Endothelial cell of umbilical vein (primary cell): ENCODE measurements around the gene ZSWIM6. TPM values are rescaled to one million over a fixed set of nuclear protein-coding genes. Genes with fewer than 3 reads are reported as not detected.

ENCODE experiments used
- BruUV-seq: library from RNA; stranded (reverse); fragments of 400-500 nt; replicated peaks from 2 replicates; lab custom pipeline; 2021; lab: Mats Ljungman, UMichigan
- CTCF ChIA-PET: fragments of 300-600, 350-600 bp; sonication (Branson Sonifier 250); formaldehyde crosslinking; loops from one replicate; lab custom pipeline; 2021; ENCODE audit warnings: antibody characterized with exemption, inconsistent platforms; lab: Charles Lee
- POLR2A ChIA-PET: fragments of 300-600, 350-600 bp; sonication (Branson Sonifier 250); formaldehyde crosslinking; loops from one replicate; lab custom pipeline; 2021; ENCODE audit warnings: antibody characterized with exemption, inconsistent platforms; lab: Charles Lee
- DNase-seq: peaks from one replicate; pipeline ENCODE4 v3.0.0-alpha.2; 2011; ENCODE audit warnings: low read depth, low spot score
- FAIRE-seq: peaks from 2 replicates; lab custom pipeline; 2011; peaks lifted over from hg19 to GRCh38; lab: Jason Lieb, UNC
- H2AFZ ChIP-seq: 2 replicates; pipeline ENCODE4 v1.6.0; 2012; ENCODE audit warnings: low read depth, low read length, control low read depth, inconsistent platforms
- H3K27ac ChIP-seq: 2 replicates; pipeline ENCODE4 v1.5.1; 2011; ENCODE audit warnings: low read depth, mild to moderate bottlenecking, control low read depth, low read length, moderate library complexity; ENCODE audit not compliant: insufficient read depth
- H3K27me3 ChIP-seq, 2 experiments: 2 replicates each; pipeline versions ENCODE4 v1.6.0 to v1.6.1; 2011; ENCODE audit warnings: low read length in 2 of 2, mixed read lengths in 1 of 2; ENCODE audit not compliant: control insufficient read depth in 2 of 2, insufficient read depth in 2 of 2
- H3K36me3 ChIP-seq, 2 experiments: 2 replicates in 1 of 2; 3 replicates in 1 of 2; pipeline ENCODE4 v1.5.1; 2011; ENCODE audit warnings: low read length in 2 of 2, mild to moderate bottlenecking in 1 of 2, moderate library complexity in 1 of 2; ENCODE audit not compliant: control insufficient read depth in 2 of 2, insufficient read depth in 2 of 2; ENCODE audit errors: extremely low read depth in 1 of 2
- H3K4me1 ChIP-seq: 3 replicates; pipeline ENCODE4 v1.5.1; 2011; ENCODE audit warnings: mild to moderate bottlenecking, low read length; ENCODE audit not compliant: control insufficient read depth, insufficient read depth; ENCODE audit errors: extremely low read depth
- H3K4me2 ChIP-seq: 2 replicates; pipeline ENCODE4 v1.6.1; 2011; ENCODE audit warnings: low read length, control low read depth, mixed read lengths; ENCODE audit not compliant: insufficient read depth
- H3K4me3 ChIP-seq, 3 experiments: fragments of 200-600 bp in 1 of 3; sonication (generic), shearing (Covaris generic) in 1 of 3; replicated peaks in 1 of 3; 2 replicates each; pipeline ENCODE4 v1.5.1; 2011 to 2016; ENCODE audit warnings: control low read depth in 3 of 3, low read length in 3 of 3, mild to moderate bottlenecking in 2 of 3, inconsistent platforms in 1 of 3, low read depth in 1 of 3, moderate library complexity in 1 of 3; ENCODE audit not compliant: insufficient read depth in 1 of 3
- H3K79me2 ChIP-seq: 2 replicates; pipeline ENCODE4 v1.6.0; 2012; ENCODE audit warnings: low read length, inconsistent platforms; ENCODE audit not compliant: control insufficient read depth, insufficient read depth
- H3K9ac ChIP-seq: replicated peaks from 2 replicates; pipeline ENCODE3; 2011; ENCODE audit warnings: low read length, control low read depth; ENCODE audit not compliant: insufficient read depth; ENCODE audit errors: extremely low read depth
- H3K9me1 ChIP-seq: replicated peaks from 3 replicates; pipeline ENCODE4 v1.6.0; 2011; ENCODE audit warnings: mild to moderate bottlenecking, low read length; ENCODE audit not compliant: control insufficient read depth, insufficient read depth; ENCODE audit errors: extremely low read depth
- H3K9me3 ChIP-seq: replicated peaks from 2 replicates; pipeline ENCODE4 v1.5.1; 2012; ENCODE audit warnings: low read length, inconsistent platforms; ENCODE audit not compliant: control insufficient read depth, insufficient read depth
- H4K20me1 ChIP-seq: replicated peaks from 2 replicates; pipeline ENCODE3; 2011; ENCODE audit warnings: mild to moderate bottlenecking, low read length; ENCODE audit not compliant: control insufficient read depth, insufficient read depth; ENCODE audit errors: extremely low read depth
- EZH2 ChIP-seq: IDR thresholded peaks from 2 replicates; pipeline ENCODE4 v1.6.1; 2012; ENCODE audit warnings: borderline replicate concordance, low read depth, mild to moderate bottlenecking, moderate library complexity, low read length, inconsistent platforms; ENCODE audit not compliant: severe bottlenecking
- FOS ChIP-seq: IDR thresholded peaks from 2 replicates; pipeline ENCODE4 v1.6.1; 2011; ENCODE audit warnings: mild to moderate bottlenecking, low read length, moderate library complexity, borderline replicate concordance; ENCODE audit not compliant: insufficient read depth
- GATA2 ChIP-seq: IDR thresholded peaks from 2 replicates; pipeline ENCODE4 v1.7.0; 2011; ENCODE audit warnings: low read depth, mild to moderate bottlenecking, moderate library complexity, mixed read lengths, low read length; ENCODE audit not compliant: insufficient read length, insufficient read depth
- JUN ChIP-seq: IDR thresholded peaks from 2 replicates; pipeline ENCODE4 v1.6.1; 2011; ENCODE audit warnings: borderline replicate concordance, low read depth; ENCODE audit not compliant: insufficient read length, insufficient read depth
- MAX ChIP-seq: IDR thresholded peaks from 2 replicates; pipeline ENCODE4 v1.6.1; 2011; ENCODE audit not compliant: insufficient read depth, insufficient read length
- MYC ChIP-seq: IDR thresholded peaks from one replicate; pipeline ENCODE4 v1.6.1; 2011; ENCODE audit warnings: mild to moderate bottlenecking, low read depth, low read length
- POLR2A ChIP-seq: IDR thresholded peaks from 2 replicates; pipeline ENCODE4 v1.6.1; 2012; ENCODE audit warnings: low read depth, mild to moderate bottlenecking, control low read depth, low read length
- POLR2AphosphoS5 ChIP-seq: IDR thresholded peaks from 2 replicates; pipeline ENCODE4 v1.6.1; 2012; ENCODE audit warnings: low read depth, mild to moderate bottlenecking, control low read depth, low read length, moderate library complexity; ENCODE audit not compliant: insufficient read depth
- dilution Hi-C: fragments of 300-500 bp; cut with MboI; formaldehyde crosslinking; loops from one replicate; pipeline ENCODE4 v1.15.0; 2019; ENCODE audit warnings: low sequenced_read_pairs; ENCODE audit not compliant: extremely low pct_ligation_motif_present
- intact Hi-C: fragments of 100-400 bp; cut with micrococcal nuclease; formaldehyde crosslinking; loops from one replicate; pipeline ENCODE4 v1.10.0; 2022
- polyA plus RNA-seq, 4 experiments: library from polyadenylated mRNA; depleted of rRNA in 3 of 4; stranded (reverse) in 3 of 4; unstranded in 1 of 4; fragments of >200 nt; gene quantifications; 2 replicates each; pipeline versions ENCODE4 v1.2.1 to v1.2.3, GENCODE V29; 2011 to 2012; ENCODE audit warnings: missing spikeins in 1 of 4
- total RNA-seq: library from RNA; stranded (reverse); gene quantifications from 2 replicates; pipeline ENCODE4 v1.2.3, GENCODE V29; 2021
- TF ChIP-seq, protein P1 (sequence below), 2 donors: IDR thresholded peaks; 1 replicate in 1 of 2; 2 replicates in 1 of 2; pipeline ENCODE4 v1.5.1; 2011; ENCODE audit warnings: low read length in 2 of 2, mild to moderate bottlenecking in 2 of 2, moderate library complexity in 2 of 2, control low read depth in 1 of 2, inconsistent platforms in 1 of 2, low read depth in 1 of 2; ENCODE audit not compliant: insufficient read depth in 1 of 2; ENCODE audit errors: extremely low read depth in 1 of 2

Gene ZSWIM6
- total and polyA plus RNA-seq, 2 donors (not counting 3 experiments of a cell fraction or from before 2014, with no cell fraction given): 14.9 to 25.3 TPM

DNA sequence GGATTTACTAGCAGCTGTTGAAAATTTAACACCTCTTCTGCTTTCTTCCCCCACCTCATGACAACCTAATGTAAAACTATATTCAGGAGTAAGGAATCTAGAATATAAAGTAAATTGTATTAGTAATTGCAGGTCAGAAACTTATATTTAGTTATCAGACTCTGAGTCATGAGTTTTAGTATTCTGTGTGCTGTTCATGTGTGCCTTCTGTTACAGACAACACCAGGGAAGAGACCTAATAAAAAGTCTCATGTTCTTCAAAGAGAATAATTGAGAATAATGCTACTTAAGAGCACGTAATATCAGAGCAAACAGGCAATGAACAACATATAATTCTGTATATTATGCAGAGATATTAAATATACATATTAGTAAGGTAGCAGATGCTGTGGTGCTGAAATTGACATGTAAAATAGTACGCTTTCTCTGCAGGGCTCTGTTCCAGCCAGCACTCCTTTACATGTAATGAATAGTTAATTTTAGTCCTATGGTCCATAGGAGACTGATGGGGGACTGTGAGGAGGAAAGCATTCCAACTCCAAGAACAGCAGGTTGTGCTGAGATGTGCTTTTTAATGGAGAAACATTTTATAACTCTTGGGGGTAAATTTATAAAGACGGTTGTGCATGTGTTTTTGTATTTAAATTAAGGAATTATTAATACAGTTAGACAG is 106.4 kb downstream of the ZSWIM6 start:
- FAIRE-seq (no peak), DNase-seq (no peak)
- peaks cover 2% of the 10 kb centered on the region for H4K20me1 ChIP-seq
- H3K27ac ChIP-seq: no peak overlapping the region
- dilution Hi-C loops: no loop called here
- ChIA-PET CTCF (no interaction called here), POLR2A (no interaction called here)
- no TSS peak for BruUV-seq
- no peaks in the 10 kb centered on the region for H3K9me3 ChIP-seq
- no peak overlapping the region for H3K4me3 ChIP-seq
- no peaks in the 10 kb centered on the region for H3K4me1 ChIP-seq
- no peaks in the 10 kb centered on the region for H3K36me3 ChIP-seq
- intact Hi-C loops: no loop called here
- no peak overlapping the region for H3K4me2 ChIP-seq
- peaks cover 90% of the 10 kb centered on the region for H3K79me2 ChIP-seq
- no peak overlapping the region for H2AFZ ChIP-seq
- TF ChIP-seq MYC: no peak
- no peak for TF ChIP-seq JUN
- TF ChIP-seq GATA2: no peak
- no peak for TF ChIP-seq EZH2
- TF ChIP-seq POLR2A: no peak
- TF ChIP-seq MAX: no peak
- TF ChIP-seq, protein P1, sequence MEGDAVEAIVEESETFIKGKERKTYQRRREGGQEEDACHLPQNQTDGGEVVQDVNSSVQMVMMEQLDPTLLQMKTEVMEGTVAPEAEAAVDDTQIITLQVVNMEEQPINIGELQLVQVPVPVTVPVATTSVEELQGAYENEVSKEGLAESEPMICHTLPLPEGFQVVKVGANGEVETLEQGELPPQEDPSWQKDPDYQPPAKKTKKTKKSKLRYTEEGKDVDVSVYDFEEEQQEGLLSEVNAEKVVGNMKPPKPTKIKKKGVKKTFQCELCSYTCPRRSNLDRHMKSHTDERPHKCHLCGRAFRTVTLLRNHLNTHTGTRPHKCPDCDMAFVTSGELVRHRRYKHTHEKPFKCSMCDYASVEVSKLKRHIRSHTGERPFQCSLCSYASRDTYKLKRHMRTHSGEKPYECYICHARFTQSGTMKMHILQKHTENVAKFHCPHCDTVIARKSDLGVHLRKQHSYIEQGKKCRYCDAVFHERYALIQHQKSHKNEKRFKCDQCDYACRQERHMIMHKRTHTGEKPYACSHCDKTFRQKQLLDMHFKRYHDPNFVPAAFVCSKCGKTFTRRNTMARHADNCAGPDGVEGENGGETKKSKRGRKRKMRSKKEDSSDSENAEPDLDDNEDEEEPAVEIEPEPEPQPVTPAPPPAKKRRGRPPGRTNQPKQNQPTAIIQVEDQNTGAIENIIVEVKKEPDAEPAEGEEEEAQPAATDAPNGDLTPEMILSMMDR (IDR thresholded peaks at IDR 0.05; ENCODE audit: extremely low read depth in 1 of 2, insufficient read depth in 1 of 2, low read depth in 1 of 2, low read length in 2 of 2): no peak
- no peak for TF ChIP-seq FOS
- no peak for TF ChIP-seq POLR2AphosphoS5
- H3K9me1 ChIP-seq: no peaks in the 10 kb centered on the region
- no peaks in the 10 kb centered on the region for H3K27me3 ChIP-seq
- H3K9ac ChIP-seq: no peak overlapping the region
